NCI-H345 treated with DMSO at 0.1 percent for 48 hours (cell line): Measurements from ENCODE around the gene POU3F1.
A peak's percentile ranks its signal among the peaks of the same experiment; 100 is the strongest.

ENCODE experiments used
- DNase-seq: peaks from one replicate; lab custom pipeline; 2025; ENCODE audit not compliant: unreplicated experiment; lab: John Stamatoyannopoulos, UW

POU3F1 gene

GRCh38 chr1:38046333-38046883, at the start of gene POU3F1:
Gene POU3F1, minus strand, starts transcription at chr1:38046793. Its CDS starts 50 bp downstream, at chr1:38046743.
- no peak for DNase-seq

GRCh38 chr1:38095454-38095931, 48.9 kb upstream of the POU3F1 start:
- DNase-seq, result no peak

GRCh38 chr1:38094711-38095290, 48.2 kb upstream of the POU3F1 start:
- DNase-seq, result no peak

GRCh38 chr1:38093569-38094520, 47.3 kb upstream of the POU3F1 start:
- no peak for DNase-seq

- DNase-seq, result no peak
These were observed 45.7 kb upstream of the POU3F1 start for GRCh38 chr1:38092256-38092655.

- DNase-seq, result no peak
These were observed 44.2 kb upstream of the POU3F1 start for GRCh38 chr1:38090796-38091195.

GRCh38 chr1:38089712-38090360, 43.2 kb upstream of the POU3F1 start:
- no peak for DNase-seq

GRCh38 chr1:38088791-38089190, 42.2 kb upstream of the POU3F1 start:
- DNase-seq, result no peak

- DNase-seq, result peak; percentile 45
These were observed 41.8 kb upstream of the POU3F1 start for GRCh38 chr1:38088366-38088765.

DNA sequence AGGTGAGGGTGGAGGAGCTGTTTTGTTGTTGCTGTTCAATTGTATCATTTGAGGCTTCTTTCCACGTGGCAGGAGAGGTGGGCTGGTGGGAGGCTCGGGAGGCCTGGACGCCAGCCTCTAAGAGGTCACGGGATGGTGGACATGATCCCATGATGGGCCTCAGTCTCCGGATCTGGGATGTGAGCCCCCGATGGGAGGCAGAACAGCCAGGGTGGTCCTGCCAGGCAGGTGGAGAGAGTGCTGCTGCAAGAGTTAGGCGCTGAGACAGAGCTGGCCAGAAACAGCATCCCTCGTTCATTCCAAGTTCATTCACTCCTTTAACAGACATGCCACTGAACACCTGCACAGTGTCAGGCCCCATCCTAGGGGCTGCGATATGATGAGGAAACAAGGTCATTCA, 41.1 kb upstream of the POU3F1 start:
- no peak for DNase-seq

DNA sequence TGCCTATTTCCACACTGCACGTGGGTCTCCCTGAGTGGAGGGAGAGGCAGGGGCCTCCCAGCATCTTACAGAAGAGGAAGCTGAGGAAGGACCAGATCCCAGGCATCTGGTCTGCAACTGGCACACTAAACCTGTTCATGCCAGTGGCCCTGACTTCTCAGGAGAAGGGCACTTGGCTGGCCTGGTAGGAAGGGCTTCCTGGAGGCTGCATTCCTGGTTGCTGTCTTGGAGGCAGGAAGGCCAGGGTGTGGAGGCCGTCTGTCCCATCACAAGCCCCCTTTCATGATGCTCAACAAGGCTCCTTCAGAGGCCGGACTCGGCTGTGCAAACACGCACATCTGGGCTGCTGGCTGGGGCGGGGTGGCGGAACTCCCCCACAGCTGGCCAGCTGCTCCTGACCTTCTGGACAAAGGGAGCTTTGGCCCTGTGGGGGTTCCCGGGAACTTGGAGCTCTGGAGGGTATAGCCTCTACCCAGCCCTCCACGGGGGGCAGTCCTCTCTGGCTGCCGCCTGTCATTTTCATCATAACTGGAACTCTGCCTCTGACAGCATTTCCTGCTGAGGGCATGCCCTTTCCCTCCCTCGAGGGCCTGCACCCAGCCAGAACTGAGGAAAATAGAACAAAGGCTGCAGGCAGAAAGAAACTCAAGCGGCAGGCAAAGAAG, 39.2 kb upstream of the POU3F1 start:
- no peak for DNase-seq

- no peak for DNase-seq
These were observed 38.1 kb upstream of the POU3F1 start for GRCh38 chr1:38084700-38085099.

DNA sequence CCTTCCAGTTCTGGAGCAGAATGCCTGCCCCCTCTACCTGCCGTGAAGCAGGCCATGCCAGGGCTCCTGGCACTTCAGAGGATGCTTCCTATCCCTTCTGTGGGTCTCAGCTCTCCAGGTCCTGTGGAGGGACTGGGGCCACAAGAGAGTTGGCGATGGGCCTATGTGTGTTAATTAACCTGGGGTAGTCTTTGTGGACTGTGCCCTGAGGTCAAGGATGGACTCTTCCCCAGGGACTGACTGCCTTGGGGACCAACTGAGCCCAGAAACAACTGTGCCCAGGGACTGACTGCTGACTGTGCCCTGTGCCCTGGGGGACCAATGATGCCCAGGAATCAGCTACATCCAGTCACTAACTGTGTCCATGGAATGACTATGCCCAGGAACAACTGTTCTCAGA, 37.5 kb upstream of the POU3F1 start:
- no peak for DNase-seq

DNA sequence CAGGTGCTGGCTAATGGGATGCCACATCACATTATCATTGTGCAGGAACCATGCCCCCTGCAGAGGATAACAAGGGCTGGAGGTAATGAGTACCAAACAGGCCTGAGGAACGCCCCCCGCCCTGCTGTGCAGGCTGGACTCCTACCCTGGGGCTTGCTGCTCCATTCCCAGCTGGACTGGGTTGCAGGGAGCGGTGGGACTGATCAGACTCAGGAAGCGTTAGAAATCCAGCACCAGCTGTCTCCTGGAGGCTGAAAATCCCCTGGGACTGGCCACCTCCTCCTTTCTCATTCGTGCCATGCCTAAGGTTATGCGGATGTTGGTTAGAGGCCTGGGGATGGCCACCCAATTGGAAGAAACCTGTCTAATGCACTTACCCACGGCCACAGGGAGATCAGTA, 36.9 kb upstream of the POU3F1 start:
- peak; percentile 79 for DNase-seq

- DNase-seq, result no peak
These were observed 36.2 kb upstream of the POU3F1 start for GRCh38 chr1:38082769-38083263.

DNA sequence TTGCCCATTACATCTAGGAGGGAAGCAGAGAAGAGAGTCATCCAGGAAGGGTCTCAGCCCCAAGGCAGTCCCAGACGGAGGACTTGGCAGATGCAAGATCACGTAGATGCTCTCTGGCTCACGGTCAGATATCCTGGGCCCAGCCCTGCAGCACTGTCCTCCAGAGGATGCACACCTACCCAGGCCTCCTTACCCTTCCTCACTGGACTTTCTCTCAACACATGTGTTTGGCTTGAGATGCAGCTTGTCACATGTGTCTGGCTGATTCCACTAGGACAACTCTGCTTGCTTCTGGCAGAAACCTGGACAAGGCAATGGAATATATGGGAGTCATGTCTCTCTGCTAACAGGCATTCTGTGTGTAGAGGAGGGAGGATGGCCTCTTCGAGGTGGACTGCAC, 32.4 kb upstream of the POU3F1 start:
- DNase-seq, result no peak

DNA sequence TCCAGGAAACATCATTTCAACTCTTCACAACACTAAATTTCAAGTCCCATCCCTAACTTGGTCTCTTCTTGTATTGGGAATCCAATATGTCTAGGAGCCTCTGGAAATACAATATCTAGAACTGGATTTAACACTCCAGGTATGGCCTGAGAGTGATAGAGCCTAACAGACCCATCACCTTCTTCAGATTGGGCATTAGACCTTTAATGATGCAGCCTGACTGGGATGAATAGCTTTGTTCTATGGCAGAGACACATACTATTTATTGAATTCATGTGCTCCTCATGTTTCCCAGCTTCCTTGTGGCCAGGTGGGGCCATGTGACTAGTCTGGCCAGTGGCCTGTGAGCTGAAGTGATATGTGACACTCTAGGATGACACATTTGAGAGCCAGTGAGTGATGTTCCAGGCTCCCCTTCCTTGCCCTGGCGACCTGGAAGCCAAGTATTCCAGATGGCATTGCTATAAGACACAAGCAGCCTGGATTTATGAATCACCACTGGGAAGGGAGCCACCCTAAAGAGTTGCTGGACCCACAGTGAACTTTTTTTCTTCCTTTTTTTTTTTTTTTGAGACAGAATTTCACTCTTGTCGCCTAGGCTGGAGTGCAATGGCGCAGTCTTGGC, 31.0 kb upstream of the POU3F1 start:
- no peak for DNase-seq

- DNase-seq, result no peak
These were observed 29.9 kb upstream of the POU3F1 start for GRCh38 chr1:38076455-38076854.

DNA sequence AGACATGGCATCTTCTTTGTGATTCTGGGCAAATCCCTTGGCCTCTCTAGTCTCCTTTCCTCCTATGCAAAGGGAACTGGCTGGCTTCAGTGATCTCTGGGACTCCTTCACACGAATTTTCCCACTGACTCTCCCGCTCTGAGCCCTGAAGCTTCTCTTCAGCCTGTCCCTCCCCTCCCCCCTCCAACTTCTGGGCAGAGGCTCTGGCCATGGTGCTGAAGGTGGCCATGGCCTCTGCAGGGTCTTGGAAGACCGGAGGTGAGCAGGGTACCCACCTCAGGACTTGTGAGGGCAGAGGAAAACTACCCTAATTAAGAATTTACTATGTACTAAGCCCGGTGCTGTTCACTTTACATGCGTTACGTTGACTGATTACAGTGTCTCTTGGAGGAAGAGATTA, 29.4 kb upstream of the POU3F1 start:
- no peak for DNase-seq

DNA sequence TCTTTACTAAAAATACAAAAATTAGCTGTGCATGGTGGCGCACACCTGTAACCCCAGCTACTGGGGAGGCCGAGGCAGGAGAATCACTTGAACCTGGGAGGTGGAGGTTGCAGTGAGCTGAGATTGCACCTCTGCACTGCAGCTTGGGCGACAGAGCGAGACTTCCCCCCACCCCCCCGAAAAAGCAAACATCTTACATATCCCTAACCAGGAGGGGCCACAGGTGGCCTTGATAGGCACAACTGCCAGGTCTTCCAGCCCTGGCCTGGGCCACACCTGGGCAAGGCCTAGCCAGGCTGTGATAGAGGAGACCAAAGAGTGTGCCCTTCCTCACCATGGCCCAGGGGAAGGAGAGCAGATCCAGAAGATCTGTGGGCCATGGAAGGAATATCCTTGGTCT, 28.6 kb upstream of the POU3F1 start:
- no peak for DNase-seq
